GM12865 (cell line): ENCODE data around the gene WDR93.

ENCODE experiments used
- DNase-seq: peaks from one replicate; pipeline ENCODE4 v3.0.0; 2010; ENCODE audit warnings: low read depth
- H3K4me3 ChIP-seq: 2 replicates; pipeline ENCODE4 v1.5.1; 2011; ENCODE audit warnings: mild to moderate bottlenecking, low read depth, low read length, control low read depth
- TF ChIP-seq, protein P1 (sequence below): IDR thresholded peaks from 2 replicates; pipeline ENCODE4 v1.5.1; 2011; ENCODE audit warnings: low read length, control low read depth, low read depth, inconsistent platforms; ENCODE audit not compliant: insufficient read depth; ENCODE audit errors: missing control alignments

The WDR93 gene

GRCh38 chr15:89714775-89715174 lies 24.2 kb downstream of the WDR93 start:
- TF ChIP-seq, protein P1, sequence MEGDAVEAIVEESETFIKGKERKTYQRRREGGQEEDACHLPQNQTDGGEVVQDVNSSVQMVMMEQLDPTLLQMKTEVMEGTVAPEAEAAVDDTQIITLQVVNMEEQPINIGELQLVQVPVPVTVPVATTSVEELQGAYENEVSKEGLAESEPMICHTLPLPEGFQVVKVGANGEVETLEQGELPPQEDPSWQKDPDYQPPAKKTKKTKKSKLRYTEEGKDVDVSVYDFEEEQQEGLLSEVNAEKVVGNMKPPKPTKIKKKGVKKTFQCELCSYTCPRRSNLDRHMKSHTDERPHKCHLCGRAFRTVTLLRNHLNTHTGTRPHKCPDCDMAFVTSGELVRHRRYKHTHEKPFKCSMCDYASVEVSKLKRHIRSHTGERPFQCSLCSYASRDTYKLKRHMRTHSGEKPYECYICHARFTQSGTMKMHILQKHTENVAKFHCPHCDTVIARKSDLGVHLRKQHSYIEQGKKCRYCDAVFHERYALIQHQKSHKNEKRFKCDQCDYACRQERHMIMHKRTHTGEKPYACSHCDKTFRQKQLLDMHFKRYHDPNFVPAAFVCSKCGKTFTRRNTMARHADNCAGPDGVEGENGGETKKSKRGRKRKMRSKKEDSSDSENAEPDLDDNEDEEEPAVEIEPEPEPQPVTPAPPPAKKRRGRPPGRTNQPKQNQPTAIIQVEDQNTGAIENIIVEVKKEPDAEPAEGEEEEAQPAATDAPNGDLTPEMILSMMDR: no peak
- no peak for DNase-seq
- no peak overlapping the region for H3K4me3 ChIP-seq

GRCh38 chr15:89723031-89723430 lies 32.4 kb downstream of the WDR93 start:
- no peak for DNase-seq
- TF ChIP-seq, protein P1: no peak
- H3K4me3 ChIP-seq: no peak overlapping the region

DNA sequence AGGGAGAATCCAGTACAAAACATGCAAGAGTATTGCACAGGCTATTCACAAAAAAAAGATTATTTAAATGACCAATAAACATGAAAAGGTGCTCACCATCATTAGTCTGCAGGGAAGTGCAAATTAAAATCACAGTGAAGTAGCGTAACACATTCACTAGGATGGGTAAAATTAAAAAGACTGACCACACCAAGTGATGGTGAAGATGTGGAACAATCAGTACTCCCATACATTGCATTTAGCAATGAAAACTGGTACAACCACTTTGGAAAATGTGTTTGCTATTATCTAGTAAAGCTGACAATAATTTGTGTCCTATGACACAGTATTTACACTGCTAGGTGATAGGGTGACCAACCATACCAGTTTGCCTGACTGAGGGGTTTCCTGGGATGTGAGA lies 34.0 kb downstream of the WDR93 start:
- TF ChIP-seq, protein P1: no peak
- no peak for DNase-seq
- no peak overlapping the region for H3K4me3 ChIP-seq

- TF ChIP-seq, protein P1: no peak
- no peak for DNase-seq
- no peak overlapping the region for H3K4me3 ChIP-seq
These were observed 34.5 kb downstream of the WDR93 start for GRCh38 chr15:89725064-89725463.

DNA sequence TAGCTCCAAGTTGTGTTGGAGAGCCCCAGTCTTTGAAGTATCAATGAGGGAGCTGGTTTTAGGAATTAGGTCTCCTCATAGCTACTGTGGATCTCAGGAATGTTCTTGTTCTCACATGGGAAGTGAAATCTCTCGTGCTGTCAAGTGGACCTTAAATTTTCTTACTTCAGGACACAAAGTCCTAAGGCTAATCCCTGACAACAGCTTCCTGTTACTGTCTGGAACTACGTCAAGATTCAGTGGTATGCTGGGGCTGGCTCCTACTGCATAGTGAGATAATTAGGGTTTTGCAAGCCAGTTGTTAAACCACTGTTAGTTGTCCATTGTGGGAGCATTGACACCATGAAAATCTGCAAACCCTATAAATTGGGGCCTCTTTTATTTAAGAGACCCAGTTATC lies 37.6 kb downstream of the WDR93 start:
- H3K4me3 ChIP-seq: no peak overlapping the region
- no peak for DNase-seq
- TF ChIP-seq, protein P1: no peak

DNA sequence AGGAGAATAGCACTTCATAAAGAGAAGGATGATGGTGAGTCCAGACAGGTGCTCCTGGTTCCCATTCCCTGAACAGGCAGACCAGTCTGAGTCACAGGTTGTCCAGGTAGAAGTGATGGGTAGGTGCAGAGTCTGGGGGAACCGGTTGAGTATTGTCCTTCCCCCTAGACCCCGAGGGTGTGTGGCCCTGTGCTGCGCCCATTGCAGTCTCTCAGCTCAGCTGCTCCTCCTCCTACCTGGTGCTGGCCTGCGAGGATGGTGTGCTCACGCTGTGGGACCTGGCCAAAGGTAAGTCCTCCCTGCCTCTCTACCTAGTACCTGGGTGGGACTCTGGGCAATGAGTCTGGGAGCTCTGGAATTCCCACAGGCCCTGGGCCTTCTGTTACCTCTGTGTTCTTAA lies 40.7 kb downstream of the WDR93 start:
- DNase-seq: no peak
- TF ChIP-seq, protein P1: no peak
- H3K4me3 ChIP-seq: no peak overlapping the region

DNA sequence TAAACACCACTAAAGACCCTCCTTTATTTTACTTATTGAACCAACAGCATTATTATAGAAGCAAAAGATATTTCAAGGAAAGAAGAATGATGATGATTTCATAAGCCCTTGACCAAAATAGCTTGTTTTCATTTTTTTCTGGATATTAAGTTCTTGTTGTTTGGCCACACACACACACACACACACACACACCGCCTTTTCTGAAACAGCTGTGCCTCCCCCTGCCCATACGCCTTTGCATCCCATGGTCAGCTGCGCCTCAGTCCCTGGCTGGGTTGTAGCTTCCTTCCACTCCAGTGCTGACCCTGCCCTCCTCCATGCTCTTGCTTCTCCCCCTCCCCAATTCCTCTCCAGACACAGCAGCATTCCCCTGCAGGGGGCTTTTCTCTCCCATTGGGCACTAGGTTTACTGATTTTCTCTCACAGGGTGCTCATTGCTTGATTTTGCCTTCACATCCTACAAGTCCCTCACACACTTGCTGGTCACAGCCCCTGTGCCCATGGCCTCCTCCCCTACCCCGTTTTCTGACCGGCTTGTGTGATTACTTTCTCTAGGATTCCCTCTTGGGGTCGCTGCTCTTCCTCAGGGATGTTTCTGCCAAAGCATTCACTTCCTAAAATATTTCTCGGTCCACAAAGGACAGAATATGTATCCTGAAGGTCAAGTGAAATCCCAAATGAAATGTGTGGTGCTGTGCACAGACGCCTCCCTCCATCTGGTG lies 42.0 kb downstream of the WDR93 start:
- H3K4me3 ChIP-seq: no peak overlapping the region
- TF ChIP-seq, protein P1: no peak
- no peak for DNase-seq
